Esophagus muscularis mucosa (tissue), 3 donors: ENCODE measurements around the gene GPATCH8.

Source experiments
- CTCF ChIP-seq, 3 experiments: fragments of 200-600 bp in 2 of 3; fragments of 450-650 bp in 1 of 3; sonication (generic) in 2 of 3; IDR thresholded peaks; one replicate each; pipeline ENCODE4 v1.5.1; 2017 to 2019; ENCODE audit warnings: antibody characterized with exemption in 3 of 3, mild to moderate bottlenecking in 2 of 3, moderate library complexity in 1 of 3
- EP300 ChIP-seq: sonication (generic); formaldehyde crosslinking; IDR thresholded peaks from one replicate; pipeline ENCODE4 v1.6.1; 2017; ENCODE audit warnings: antibody characterized with exemption

GRCh38 chr17:44376124-44376523 lies 127.1 kb downstream of the GPATCH8 start:
- peak in 1 of 3 experiments; percentile 28 for TF ChIP-seq CTCF (IDR thresholded peaks at IDR 0.05)
- TF ChIP-seq EP300 = no peak
